Suppressor macrophage treated with lipopolysaccharide for 1 hour (primary cell): ENCODE results near the gene KAZALD1.

Experiments used
- DNase-seq, 3 donors: peaks; one replicate each; pipeline ENCODE4 v3.0.0-alpha.2; 2020 to 2022

Gene KAZALD1, protein sequence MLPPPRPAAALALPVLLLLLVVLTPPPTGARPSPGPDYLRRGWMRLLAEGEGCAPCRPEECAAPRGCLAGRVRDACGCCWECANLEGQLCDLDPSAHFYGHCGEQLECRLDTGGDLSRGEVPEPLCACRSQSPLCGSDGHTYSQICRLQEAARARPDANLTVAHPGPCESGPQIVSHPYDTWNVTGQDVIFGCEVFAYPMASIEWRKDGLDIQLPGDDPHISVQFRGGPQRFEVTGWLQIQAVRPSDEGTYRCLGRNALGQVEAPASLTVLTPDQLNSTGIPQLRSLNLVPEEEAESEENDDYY

GRCh38 chr10:101061624-101062231 is at the start of gene KAZALD1:
KAZALD1 (plus strand) TSS chr10:101061989; CDS start chr10:101062593, 604 bp downstream.
- no peak for DNase-seq

- peak; percentile 87 to 93 (median 90) for DNase-seq
Observed at GRCh38 chr10:101012525-101013364, 49.0 kb upstream of the KAZALD1 start.

- no peak for DNase-seq
Observed at GRCh38 chr10:101013365-101013825, 48.4 kb upstream of the KAZALD1 start.

GRCh38 chr10:101014230-101014884 is 47.4 kb upstream of the KAZALD1 start:
- DNase-seq, result peak; percentile 77 to 85 (median 84)

DNA sequence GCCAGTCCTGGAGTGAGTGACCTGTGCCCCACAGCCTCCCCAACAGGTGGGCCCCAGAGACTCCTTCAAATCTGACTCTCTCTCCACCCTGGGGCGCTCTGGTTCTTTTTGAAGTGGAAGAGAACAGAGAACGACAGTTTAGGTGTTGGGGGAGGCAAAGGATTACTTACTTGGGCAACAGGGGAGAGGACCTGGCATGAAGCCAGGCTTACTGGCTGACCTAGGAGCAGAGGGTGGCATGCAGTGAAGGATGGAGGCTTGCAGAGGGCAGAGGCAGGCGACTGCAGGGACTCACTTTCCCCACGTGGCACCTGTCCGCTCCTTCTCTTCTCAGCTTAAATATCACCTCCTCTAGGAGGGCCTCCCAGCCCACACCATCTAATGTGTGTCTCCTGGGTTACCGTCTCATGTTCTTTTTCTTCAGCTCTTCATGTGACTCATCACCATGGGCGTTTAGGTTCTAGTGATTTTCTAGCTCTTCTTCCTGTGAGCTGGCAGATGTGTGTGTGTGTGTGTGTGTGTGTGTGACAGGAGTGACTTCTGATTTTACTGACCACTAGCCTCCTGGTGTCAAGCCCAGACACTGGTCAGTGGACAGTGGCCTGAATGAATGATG is 46.7 kb upstream of the KAZALD1 start:
- DNase-seq, result peak; percentile 61 to 80 (median 71)

- DNase-seq, result no peak
Observed at GRCh38 chr10:101015582-101015973, 46.2 kb upstream of the KAZALD1 start.

DNA sequence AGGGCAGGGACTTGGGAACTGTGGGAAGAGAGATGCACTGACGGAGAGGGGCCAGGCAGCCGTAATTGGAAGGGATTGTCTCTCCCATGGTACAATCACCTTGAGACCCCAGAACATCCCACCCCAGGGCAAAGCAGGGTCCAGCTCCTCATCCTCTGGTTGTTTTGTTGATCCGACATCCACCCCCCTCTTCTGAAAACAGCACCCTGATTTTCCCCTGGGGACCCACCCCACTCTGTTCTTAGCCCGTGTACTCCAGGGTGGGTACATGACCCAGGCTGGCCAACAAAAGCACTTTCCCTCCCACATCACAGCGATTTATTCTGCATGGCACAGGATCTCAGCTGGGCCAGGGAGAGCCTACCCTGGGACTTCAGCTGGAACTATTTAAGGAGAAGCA is 45.0 kb upstream of the KAZALD1 start:
- DNase-seq, result no peak

GRCh38 chr10:101018118-101018599 is 43.6 kb upstream of the KAZALD1 start:
- DNase-seq, result peak; percentile 78 to 84 (median 82)

DNA sequence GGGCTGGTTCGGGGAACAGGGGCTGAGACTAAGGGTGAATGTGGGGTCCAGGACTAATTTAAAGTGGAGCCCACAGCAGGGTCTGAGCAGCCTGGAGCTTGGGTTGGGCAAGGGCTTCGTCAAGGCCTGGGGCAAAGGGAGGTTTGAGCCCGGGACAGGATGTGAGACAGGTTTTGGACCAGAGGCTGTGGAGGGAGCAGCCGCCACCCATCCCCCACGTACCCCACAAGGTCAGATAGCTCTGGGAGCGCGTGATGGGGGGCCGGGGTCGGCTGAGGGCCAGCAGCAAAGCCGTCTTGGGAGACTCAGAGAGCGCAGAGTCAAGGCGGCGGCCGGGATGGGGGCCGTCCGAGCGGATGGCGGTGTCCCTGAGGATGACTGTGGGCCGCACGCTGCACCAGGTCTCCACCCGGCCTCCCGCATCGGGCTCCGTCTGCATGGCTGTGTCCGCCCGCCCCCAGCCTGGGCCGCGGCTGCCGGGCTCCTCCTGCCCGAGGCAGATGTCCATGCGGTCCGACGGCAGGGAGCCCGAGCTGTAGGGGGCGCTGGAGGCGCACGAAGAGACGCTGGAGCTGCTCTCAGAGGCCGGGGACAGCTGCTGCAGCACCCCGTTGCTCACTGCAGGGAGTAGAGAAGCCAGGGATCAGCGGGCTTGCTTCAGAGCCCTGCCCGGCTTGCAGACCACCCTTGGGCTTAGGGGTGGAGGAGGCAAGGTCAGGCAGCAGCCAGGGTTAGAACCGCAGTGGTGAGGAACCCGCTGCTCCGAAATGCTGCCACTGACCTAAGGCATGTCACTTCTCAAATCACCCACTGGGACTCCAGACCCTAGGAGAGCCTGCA is 43.0 kb upstream of the KAZALD1 start:
- DNase-seq, result peak; percentile 86 to 93 (median 87)

DNA sequence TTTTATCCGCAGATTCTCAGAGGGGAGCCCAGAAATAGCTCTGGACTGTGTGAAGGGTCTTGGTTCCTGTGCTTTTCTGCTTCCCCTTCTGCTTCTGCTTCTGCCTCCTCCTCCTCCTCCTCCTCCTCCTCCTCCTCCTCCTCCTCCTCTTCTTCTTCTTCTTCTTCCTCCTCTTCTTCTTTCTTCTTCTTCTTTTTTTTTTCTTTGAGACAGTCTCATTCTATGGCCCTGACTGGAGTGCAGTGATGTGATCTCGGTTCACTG is 42.4 kb upstream of the KAZALD1 start:
- DNase-seq, result no peak

GRCh38 chr10:101020427-101021075 is 41.2 kb upstream of the KAZALD1 start:
- DNase-seq, result peak; percentile 68 to 71 (median 70)

DNA sequence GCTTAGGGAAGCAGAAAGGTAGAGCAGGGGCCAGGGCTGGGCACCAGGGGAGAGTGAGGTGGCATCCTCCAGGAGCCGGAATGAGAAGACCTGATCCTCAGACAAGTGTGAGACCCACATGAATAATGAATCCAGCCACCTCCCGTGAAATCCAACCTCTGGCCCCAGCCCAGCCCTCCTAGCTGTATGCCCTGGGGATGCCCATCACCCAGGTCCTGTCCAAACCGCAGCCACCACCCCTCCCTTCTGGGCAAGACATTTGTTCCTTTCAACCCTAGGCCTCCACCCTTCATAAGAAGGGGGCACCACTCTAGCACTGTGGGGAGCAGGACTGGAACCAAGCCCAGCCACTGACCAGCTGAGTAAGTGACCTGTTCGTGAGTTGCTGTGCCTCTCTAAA is 40.5 kb upstream of the KAZALD1 start:
- DNase-seq, result no peak

- no peak for DNase-seq
Observed at GRCh38 chr10:101021692-101022251, 40.0 kb upstream of the KAZALD1 start.

GRCh38 chr10:101022967-101023705 is 38.7 kb upstream of the KAZALD1 start:
- no peak for DNase-seq

- peak; percentile 67 to 83 (median 68) for DNase-seq
Observed at GRCh38 chr10:101027106-101027720, 34.6 kb upstream of the KAZALD1 start.

- DNase-seq, result peak; percentile 80 to 92 (median 87)
Observed at GRCh38 chr10:101028446-101029337, 33.1 kb upstream of the KAZALD1 start.

DNA sequence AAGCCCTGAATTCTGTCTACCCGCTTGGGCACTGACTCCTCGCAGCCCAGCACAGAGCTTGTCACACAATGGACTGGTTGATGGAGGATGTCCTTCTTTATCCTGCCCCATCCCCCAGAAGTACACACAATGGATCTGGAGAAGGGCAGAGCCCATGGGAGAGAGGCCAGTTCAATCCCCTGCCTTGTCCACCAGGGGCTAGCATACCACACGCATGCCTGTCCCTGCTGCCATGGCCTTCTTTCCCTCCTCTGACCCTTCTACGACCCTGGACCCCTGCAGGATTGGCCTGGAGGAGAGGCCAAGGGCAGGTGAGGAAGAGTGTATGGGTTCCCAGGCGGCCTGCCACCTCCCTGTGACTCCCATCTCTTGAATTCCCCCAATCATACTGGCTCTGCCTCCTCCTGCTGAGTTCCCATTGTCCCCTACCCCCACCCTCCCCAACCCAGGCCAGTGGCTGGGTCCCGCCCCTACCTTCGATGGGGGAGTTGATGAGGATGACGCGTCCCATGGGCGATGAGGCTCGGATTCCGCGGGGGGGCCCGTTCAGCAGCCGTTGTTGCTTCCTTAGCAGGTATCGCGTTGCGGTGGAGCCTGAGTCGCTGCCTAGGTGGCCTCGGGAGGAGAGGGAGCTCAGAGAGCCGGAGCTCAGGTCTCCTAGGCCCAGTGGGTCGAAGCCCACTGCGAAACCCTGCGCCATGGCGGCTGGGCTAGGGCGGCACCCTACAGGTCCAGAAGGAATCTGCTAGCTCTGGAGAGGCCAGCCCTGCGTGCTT is 32.1 kb upstream of the KAZALD1 start:
- no peak for DNase-seq
